ENCODE data around the gene RNF125.
"Not testable (repeated sequence)": the region's sequence is repeated elsewhere in the genome, so short reads cannot be mapped to it uniquely, and the experiment has no call there.

The RNF125 gene

DNA sequence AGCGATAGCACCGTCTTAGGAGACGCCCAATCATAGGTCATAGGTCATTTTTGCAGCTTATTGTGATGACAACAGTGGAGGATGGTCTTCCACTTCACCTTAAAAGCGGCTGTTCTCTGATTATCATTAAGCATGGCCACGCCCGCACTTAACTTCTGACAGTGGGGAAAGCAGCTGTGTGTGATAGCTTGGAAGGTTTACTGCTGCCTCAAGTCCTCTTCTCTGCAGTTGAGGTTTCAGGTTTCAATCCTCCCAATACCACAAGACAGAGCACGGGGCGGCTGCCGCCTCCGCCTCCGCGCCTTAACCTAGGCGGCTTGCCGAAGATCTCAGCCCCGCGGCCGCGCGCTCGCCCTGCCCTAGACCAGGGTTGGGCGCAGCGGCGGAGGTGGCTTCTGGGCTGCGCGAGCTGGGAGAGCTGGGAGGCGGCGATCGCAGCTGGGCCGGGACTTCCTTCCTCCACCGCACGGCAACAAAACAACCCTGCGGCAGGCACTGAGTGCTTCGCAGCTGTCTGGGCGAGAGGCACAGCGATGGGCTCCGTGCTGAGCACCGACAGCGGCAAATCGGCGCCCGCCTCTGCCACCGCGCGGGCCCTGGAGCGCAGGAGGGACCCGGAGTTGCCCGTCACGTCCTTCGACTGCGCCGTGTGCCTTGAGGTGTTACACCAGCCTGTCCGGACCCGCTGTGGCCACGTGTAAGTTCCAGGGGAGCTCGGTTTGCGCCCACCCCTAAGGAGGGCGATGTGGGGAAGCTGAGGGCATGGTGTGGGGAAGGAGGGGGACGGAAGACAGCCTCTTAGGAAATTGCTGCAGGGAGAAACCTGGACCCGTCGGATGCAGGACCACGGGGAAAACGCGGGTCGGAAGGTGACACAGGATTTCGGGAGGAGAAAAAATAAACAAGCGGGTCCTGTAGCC, at the start of gene RNF125:
TSS of gene RNF125 (plus strand) at position 495 of the 920 bp plus-strand sequence. CDS start at position 534, 39 bp downstream.
- DNase-seq = no peak

DNA sequence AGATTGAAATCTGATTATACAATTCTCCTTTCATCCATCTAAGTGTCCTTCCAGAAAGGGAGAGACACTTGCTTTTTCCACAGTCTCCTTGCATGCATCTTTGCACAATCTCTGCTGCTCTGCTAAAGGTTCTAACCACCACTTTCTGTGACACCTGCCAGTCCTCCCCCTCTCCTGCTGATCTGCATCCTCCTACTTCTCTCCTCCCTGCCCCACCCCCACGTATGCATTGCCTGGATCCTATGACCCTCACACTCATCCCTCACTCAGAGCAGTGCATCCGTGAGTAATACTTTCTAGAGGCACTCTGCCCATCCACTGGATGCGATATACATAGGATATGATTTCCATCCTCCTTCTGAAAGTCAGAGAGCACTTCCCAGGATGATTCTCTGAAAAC, 48.0 kb upstream of the RNF125 start:
- DNase-seq = no peak

DNA sequence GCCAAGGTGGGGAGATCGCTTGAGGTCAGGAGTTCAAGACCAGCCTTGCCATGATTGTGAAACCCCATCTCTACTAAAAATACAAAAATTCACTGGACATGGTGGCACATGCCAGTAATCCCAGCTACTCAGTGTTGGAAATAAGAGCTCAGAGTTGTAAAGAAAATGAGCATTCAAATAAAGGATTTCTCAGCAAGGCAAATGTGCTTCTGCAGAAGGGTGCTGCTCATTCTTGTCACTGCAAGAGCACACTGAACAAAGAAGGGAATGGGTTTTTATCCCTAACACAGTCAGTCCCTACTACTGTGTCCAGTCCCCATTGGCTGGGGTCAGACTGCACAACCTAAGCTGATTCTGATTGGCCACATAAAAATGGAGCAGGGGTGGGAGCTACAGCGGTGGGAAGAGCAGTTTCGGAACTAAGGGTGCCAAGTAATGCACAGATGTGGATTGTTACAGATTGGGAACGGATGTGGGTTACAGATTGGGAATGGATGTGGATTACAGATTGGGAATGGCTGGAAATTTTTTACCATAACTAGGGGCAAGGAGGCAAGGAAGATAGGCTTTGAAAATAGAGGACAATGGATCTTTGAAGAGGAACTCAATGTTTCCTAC, 44.6 kb upstream of the RNF125 start:
- DNase-seq = no peak

DNA sequence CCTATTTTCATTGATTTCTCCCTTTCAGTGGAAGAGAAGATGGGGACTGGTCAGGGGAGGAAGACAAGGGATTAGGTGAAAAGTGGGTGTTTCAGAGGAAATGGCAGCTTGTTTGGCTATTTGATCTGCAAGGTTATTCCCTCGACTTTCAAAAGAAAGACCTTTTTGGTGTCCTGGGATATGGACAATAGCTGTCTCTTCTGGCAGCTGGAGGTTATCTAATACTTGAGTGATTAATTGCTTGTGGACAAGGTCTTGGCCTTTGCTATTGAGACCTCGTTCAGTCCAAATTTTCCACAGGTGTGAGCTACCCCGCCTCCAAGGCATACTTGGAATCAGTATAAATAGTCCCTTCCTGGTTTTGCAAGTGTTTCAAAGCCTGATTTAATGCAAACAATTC, 42.4 kb upstream of the RNF125 start:
- no peak for DNase-seq

DNA sequence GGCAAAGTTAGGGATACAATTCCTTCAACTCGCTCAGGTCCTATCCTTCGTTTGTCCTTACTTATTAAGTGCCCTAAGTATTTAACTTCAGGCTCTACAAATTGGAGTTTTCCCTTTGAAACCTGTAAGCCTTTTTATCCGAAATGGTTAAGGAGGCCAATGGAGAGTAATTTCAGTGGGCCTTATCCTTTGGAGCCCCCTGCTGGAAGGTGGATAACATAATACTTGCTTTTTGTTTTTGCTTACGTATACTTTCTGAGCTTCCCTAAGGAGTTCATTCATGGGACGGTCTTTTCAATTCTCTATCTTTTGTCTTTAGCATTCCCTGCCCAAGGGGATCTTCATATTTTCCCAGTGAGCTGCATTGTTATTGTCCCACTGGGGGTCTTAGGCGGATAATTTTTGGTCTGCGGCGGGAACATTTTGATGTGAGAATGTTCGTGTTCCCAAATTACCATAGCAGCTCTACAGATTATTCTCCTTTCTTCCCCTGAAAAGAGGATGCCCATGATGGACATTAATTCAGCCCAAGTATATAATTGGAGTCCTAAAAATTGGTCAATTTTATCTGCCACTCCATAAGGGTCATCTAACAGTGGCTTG, 41.3 kb upstream of the RNF125 start:
- no peak for DNase-seq

DNA sequence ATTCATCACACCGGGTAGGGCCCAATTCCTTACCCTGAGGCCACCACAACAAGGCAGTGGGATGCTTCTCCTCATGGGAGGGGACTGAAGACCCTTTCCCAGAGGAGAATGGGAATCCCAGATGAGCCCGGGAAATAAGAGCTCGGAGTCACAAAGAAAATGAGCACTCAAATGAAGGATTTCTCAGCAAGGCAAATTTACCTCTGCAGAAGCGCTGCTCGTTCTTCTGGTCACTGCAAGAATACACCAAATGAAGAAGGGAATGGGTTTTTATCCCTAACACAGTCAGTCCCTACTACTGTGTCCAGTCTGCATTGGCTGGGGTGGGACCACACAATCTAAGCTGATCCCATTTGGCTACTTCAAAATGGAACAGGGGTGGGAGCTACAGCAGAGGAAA, 40.0 kb upstream of the RNF125 start:
- no peak for DNase-seq

DNA sequence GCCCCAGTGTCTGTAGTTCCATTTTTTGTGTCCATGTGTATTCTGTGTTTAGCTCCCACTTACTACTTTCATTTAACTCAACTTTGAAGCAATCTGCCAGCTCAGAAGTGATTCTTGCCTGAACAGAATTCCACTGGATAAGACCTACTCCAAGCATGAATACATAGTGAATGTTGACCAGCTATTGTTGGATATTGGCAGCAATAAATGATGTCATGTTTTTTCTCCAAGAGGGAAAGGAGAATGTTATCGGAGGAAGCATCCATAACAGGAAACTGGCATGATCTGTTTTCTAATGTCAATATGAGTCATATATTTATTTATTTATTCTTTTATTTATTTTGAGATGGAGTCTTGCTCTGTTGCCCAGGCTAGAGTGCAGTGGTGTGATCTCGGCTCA, 38.9 kb upstream of the RNF125 start:
- DNase-seq = no peak

DNA sequence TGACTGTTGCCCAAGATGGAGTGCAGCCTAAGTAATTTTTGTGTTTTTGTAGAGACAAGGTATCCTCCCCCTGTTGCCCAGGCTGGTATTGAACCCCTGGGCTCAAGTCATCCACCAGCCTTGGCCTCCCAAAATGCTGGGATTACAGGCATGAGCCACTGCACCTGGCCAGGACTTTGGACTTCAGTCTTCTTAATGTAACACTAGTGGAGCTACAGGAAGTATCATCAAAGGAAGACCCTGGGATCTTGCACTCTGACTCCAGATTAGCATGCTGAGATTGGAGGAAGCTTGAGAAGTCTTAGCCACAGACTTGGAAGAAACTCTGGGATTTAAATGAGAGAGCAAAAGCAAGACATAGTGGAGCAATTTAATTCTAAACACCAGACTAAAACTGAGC, 37.8 kb upstream of the RNF125 start:
- no peak for DNase-seq

DNA sequence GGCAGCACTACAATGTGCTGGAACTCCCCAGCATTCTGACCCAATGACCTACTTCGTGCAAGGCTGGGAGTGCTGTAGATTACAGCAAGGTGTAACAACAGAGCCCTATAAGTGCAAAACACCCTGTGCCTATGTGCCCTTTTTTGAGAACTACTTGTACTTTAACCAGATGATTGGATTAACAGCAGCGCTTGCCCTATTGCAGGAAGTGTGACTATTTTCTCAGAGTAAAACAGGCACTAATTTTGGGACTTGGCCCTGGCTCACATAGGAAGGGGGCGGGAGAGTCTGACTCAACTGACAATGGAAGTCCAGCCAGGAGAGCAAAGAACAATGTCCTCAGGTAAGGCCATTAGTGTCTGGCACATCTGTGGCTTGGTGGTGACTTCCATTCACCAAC, 35.6 kb upstream of the RNF125 start:
- no peak for DNase-seq

DNA sequence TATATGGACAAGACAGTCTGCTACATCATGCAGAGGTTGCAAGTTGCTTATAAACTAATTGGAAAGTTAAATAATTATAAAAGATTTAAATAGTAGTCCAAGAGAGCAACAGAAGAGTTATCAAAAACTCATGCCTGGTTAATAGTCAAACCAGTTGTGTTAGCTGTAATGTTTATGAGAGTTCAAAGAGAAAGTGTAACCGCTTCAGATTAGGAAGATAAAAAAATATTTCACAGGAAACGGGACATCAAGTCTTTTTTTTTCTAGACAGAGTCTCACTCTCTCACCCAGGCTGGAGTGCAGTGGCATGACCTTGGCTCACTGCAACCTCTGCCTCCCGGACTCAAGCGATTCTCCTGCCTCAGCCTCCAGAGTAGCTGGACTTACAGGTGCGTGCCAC, 34.6 kb upstream of the RNF125 start:
- no peak for DNase-seq

DNA sequence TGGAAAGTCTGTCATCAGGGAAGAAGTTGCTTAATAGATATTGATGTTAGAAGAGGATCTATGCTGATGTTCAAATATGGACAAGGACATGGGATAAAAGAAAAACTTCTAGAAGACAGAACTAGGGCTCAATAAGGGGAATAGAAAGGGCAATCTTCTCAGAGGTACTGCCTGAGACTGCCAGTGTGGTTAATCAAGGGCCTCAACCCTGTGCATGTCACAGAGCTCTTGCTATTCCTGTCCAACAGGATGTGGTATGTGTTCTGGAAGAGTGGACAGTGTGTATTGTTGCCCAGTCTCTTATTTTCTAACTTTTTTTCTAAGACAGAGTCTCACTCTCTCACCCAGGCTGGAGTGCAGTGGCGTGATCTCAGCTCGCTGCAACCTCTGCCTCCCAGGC, 27.8 kb upstream of the RNF125 start:
- DNase-seq = no peak

DNA sequence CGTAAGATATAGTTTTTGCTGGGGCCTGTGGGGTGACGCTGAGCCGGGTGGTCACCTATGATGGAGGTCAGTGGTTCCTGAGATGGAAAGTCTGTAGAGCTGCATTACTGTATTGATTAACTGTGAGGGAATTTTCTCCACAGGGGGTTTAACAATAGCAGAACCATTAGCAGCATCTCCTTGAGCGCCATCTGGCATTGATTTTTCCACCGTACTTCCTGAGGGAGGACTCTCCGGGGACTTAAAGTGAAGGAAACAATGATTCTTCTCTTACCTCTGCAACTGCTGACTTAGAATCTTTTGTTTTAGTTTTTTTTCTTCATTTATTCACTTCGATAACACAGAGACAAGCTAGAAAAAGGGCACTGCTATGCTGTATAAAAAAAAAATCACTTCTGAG, 22.6 kb upstream of the RNF125 start:
- no peak for DNase-seq

DNA sequence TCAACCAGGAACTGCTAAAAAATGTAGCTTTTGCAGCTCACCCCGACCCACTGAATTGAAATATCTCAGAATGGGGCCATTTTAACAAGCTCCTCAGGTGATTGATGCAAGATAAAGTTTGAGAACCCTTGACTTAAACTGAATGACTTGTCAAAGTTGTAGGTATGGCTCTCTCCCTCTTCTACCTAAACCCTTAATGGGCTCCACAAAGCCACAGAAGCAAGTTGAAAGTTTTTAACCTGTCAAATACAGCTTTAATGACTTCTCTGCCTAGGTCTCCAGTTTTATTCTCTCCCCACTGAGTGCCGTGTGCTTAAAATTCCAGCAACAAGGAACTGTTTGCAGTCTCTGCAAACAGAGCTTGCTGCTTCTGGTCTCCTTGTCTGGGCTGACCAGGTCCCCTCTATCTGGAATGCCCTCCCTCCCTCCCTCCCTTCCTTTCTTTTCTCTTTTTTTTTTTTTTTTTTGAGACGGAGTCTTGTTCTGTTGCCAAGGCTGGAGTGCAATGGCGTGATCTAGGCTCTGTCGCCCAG, 19.7 kb upstream of the RNF125 start:
- DNase-seq = no peak

DNA sequence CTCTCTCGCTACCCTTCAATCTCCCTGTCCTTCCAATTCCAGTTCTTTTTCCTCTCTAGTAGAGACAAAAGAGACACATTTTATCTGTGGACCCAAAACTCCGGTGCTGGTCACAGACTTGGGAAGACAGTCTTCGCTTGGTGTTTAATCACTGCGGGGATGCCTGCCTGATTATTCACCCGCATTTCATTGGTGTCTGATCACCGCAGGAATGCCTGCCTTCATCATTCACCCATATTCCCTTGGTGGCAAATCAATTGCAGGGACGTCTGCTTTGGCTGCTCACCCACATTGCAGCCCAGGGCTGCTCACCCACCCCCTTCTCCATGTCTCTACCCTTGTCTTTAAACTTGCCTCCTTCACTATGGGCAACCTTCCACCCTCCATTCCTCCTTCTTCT, 17.5 kb upstream of the RNF125 start:
- not testable (repeated sequence) for DNase-seq

DNA sequence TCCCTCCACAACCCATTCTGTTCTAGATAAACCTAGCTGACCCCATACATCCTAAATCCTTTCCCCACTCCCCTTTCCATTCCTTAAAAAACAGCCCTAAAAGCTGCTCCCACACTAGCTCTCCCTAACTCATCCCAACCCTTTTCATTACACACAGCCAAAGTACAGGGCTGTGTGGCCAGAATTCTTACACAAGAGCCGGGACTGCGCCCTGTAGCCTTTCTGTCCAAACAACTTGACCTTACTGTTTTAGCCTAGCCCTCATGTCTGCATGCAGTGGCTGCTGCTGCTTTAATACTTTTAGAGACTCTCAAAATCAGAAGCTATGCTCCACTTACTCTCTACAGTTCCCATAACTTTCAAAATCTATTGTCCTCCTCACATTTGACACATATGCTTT, 14.8 kb upstream of the RNF125 start:
- not testable (repeated sequence) for DNase-seq

DNA sequence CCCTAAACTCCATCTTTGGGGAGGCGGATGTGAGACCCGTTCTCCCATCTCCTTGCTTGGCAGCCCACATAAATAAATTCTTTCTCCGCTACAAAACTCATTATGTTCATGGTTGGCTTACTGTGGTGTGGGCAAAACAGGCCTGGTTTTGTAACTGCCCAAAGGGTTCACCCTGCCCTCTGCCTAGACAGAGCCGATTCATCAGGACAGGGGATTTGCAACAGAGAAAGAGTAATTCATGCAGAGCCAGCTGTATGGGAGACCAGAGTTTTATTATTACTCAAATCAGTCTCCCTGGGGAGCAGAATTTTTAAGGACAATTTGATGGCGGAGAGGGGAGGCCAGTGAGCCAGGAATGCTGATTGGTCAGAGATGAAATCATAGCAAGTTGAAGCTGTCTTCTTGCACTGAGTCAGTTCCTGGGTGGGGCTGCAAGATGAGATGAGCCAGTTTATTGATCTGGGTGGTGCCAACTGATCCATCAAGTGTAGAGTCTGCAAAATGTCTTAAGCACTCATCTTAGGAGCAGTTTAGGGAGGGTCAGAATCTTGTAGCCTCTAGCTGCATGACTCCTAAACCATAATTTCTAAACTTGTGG, 8.4 kb upstream of the RNF125 start:
- no peak for DNase-seq

DNA sequence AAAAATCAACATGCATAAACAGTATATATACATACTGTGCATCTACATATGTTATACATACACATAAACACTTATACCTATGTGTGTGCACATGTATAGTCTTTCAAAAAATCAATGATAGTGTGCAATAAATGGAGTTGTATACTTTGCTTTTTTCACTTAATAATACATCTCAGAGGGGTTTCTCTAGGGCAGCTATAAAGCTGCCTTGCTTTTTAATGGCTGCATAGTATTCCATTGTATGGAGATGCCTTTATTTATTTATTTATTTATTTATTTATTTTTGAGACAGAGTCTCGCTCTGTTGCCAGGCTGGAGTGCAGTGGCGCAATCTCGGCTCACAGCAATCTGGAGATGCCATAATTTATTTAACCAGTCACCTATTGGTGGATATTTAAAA, 7.4 kb upstream of the RNF125 start:
- no peak for DNase-seq

DNA sequence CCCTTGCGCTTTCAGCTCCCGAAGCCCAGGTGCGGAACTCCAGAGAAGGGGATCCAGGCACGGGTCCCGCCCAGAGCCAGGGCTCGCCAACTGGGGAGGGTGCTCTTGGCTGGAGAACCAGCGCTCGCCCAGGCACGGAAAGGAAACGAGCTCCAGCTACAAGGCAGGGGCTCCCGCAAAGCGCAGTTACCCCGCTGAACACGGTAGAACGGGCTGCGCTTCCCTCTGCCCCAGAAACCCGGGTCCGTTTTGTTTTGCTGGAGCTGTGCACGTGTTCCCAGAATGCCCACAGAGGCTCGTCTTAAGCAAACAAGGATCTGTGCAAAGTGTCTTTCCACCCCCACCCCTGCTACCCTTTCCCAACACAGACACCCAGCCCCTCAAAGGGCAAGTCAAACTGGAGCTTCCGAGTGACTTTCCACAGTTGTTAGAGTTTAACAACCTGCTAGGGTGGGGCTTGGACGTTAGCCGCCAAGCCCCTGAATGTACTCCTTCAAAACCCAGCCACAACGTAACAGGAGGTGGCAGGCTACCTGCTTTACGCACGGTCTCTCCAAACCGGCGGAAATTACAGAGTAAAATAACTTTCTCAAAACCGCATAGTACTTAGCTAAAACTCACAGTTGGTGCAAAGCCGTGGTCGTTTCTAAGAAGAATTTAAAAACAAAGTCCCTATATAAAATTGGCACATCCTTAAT, 775 bp downstream of the RNF125 start:
- no peak for DNase-seq

DNA sequence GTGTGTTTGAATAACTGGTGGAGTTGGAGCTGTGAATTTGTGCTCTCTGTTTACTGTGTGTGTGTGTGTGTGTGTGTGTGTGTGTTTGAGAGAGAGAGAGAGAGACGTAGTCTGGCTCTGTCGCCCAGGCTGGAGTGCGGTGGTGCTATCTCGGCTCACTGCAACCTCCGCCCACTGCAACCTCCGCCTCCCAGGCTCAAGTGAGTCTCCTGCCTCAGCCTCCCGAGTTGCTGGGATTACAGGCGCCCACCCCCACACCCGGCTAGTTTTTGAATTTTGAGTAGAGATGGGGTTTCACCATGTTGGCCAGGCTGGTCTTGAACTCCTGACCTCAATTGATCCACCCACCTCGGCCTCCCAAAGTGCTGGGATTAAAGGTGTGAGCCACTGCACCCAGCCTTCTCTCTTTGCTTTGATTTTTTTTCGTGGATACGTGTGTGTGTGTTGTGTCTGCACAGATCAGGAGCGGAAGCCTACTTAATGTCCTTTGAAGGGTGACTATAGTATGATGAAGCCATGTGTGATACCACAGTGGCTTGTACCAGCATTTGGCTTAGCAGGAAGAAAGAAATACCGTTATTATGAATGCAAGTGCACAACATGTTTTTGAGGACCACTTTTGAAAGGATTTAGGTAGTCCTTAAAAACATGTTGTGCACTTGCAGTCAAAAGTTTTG, 1.5 kb downstream of the RNF125 start:
- DNase-seq = not testable (repeated sequence)

DNA sequence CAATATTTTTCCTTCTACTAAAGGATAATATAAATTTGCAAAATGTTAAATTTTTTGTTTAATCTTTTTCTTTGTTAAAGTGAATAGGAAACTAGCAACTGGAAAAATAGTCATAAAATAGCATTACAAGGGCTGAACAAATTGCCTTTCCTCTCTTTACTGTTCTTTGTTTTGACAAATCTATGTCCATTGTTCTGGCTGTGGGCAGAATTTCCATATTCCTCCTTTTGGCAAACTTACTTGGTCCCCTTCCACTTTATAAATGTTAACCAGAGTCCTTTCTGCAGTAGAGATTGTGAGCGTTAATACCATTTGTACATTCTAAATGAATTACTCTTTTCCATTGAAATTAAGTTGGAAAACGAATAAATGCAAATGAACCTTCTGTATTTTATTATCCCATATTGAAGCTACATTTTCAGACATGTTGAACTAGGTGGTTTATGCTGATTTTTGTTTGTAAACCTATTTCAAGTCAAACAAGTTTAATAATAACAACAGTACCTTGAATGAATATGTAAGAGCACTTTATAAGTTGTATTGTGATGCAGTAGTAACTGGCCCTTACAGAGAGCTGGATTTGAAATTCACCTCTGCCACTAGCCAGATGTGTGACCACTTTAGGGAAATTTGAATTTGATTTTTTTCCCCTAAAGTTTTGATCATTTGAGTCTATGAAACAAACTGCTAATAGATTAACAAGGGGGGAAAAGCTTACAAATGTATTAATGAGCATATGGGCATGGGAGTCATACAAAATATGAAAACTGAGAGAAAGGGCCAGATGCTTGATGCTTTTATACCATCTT, 3.3 kb downstream of the RNF125 start:
- DNase-seq = no peak

DNA sequence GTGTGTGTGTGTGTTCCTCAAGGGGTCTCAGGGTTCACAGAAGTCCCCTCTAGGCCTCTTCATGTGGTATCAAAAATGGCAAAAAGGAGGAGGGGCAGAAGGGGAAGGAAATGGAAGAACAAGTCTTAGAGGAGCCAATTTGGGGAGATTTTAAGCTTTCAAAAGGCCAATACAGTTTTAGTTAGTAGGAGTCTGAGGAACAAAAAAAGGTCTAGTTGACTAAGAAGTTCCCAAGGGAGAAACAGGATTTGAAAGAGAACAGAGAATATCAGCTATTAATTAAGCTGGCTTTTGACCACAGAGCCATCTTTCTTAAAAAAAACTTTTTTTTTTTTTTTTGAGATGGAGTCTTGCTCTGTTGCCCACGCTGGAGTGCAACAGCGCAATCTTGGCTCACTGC, 7.1 kb downstream of the RNF125 start:
- no peak for DNase-seq
